Type B pancreatic cell (in vitro differentiated cells): Measurements from ENCODE around the gene CELF4. TPM values are rescaled to one million over a fixed set of nuclear protein-coding genes. Genes with fewer than 3 reads are reported as not detected.

Experiments used
- DNase-seq: peaks from one replicate; pipeline ENCODE4 v3.0.0; 2021; ENCODE audit warnings: mixed read lengths; ENCODE audit not compliant: unreplicated experiment; ENCODE audit errors: extremely low spot score
- H3K27ac Mint-ChIP-seq: 2 replicates; pipeline ENCODE4 v1.8.0; 2021; ENCODE audit warnings: mild to moderate bottlenecking, mixed read lengths
- H3K27me3 Mint-ChIP-seq: 2 replicates; pipeline ENCODE4 v1.8.0; 2021; ENCODE audit warnings: mixed read lengths
- H3K36me3 Mint-ChIP-seq: 2 replicates; pipeline ENCODE4 v1.8.0; 2021; ENCODE audit warnings: mixed read lengths
- H3K4me1 Mint-ChIP-seq: one replicate; pipeline ENCODE4 v1.8.0; 2021; ENCODE audit warnings: mixed read lengths; ENCODE audit not compliant: unreplicated experiment
- H3K4me3 Mint-ChIP-seq: 2 replicates; pipeline ENCODE4 v1.8.0; 2021; ENCODE audit warnings: mild to moderate bottlenecking, mixed read lengths
- H3K9me3 Mint-ChIP-seq: 2 replicates; pipeline ENCODE4 v1.8.0; 2021; ENCODE audit warnings: mixed read lengths
- total RNA-seq: library from RNA; stranded (reverse); gene quantifications from 2 replicates; pipeline ENCODE4 v1.2.1, GENCODE V29; 2021; ENCODE audit warnings: low replicate concordance
- TF ChIP-seq, protein P1 (sequence below): fragments of 200-600 bp; sonication (generic); conservative IDR thresholded peaks from 2 replicates; pipeline ENCODE4 v1.5.0; 2021; ENCODE audit warnings: antibody characterized with exemption, mild to moderate bottlenecking

The CELF4 gene
- total RNA-seq, 1 donor from 2014 or later = 9.2 TPM

DNA sequence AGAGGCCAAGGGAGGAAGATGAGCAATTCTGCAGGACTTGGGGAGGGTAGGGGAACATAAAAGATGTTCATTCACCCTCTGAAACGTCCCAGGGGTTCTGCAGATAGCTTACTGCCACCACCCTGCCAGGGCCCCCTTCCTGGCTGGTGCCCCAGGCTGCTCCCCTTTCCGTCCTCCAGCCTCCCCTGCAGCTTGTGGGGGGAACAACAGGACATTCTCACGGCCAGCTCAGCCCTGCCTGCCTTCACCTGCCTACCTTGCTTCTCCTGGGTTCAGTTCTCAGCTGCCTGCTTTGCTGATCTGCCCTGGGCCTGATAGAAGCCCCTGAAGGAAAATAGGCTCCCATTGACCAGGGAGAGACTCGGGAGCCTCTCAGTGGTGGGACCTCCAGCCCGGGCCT, 251.1 kb downstream of the CELF4 start:
- Mint-ChIP-seq H3K4me1 (peaks cover 14% of the 10 kb centered on the region), H3K4me3 (no peak overlapping the region), H3K36me3 (no peaks in the 10 kb centered on the region), H3K27me3 (no peaks in the 10 kb centered on the region), H3K9me3 (no peaks in the 10 kb centered on the region), H3K27ac (no peak overlapping the region)
- TF ChIP-seq, protein P1, sequence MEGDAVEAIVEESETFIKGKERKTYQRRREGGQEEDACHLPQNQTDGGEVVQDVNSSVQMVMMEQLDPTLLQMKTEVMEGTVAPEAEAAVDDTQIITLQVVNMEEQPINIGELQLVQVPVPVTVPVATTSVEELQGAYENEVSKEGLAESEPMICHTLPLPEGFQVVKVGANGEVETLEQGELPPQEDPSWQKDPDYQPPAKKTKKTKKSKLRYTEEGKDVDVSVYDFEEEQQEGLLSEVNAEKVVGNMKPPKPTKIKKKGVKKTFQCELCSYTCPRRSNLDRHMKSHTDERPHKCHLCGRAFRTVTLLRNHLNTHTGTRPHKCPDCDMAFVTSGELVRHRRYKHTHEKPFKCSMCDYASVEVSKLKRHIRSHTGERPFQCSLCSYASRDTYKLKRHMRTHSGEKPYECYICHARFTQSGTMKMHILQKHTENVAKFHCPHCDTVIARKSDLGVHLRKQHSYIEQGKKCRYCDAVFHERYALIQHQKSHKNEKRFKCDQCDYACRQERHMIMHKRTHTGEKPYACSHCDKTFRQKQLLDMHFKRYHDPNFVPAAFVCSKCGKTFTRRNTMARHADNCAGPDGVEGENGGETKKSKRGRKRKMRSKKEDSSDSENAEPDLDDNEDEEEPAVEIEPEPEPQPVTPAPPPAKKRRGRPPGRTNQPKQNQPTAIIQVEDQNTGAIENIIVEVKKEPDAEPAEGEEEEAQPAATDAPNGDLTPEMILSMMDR = no peak
- no peak for DNase-seq

DNA sequence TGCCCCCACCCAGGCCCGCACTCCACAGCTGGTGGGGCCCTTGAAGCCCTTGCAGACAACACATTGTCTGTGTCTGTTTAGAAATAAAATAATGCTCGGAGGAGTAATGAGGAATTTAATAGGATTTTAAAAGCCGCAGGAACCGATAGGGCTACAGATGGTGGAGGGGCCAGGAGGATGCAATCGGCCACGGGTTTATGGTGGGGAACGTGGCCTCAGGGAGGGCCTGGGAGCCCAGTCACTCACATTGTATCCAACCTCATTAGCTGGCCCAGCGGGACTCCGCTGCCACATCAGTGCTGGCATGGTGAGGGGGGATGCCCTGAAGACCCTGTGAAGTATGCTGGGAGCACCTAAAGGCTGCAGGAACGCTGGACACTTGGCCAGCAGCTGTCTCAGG, 252.0 kb downstream of the CELF4 start:
- Mint-ChIP-seq H3K27me3 (no peaks in the 10 kb centered on the region), H3K4me3 (no peak overlapping the region), H3K9me3 (no peaks in the 10 kb centered on the region)

DNA sequence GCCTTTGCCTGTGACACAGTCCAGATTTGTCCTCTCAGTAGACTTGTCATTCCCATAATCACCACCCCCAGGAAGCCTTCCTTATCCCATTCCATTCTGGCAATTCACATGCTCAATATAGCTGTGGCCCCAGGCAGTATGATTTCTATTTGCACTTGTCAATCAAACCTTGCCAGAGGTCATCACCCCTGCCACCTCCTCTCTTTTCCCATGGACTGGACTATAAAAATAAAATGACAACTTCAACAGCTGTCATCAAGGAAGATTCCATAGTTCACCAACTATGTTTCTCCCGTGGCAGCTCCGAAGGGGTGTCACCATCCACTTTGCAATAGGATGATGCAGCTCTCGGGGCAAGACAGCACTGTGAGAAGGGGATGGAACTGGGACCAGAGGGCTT, 255.7 kb downstream of the CELF4 start:
- H3K9me3 Mint-ChIP-seq = no peaks in the 10 kb centered on the region
- H3K4me1 Mint-ChIP-seq = peaks cover 10% of the 10 kb centered on the region
- H3K27me3 Mint-ChIP-seq = no peaks in the 10 kb centered on the region
- H3K4me3 Mint-ChIP-seq = no peak overlapping the region
- no peak overlapping the region for H3K27ac Mint-ChIP-seq
- no peak for DNase-seq
- TF ChIP-seq, protein P1 = no peak
- H3K36me3 Mint-ChIP-seq = no peaks in the 10 kb centered on the region

More for the DNA sequence above, 252.0 kb downstream of the CELF4 start:
- TF ChIP-seq, protein P1 = no peak
- Mint-ChIP-seq H3K36me3 (no peaks in the 10 kb centered on the region), H3K4me1 (peaks cover 14% of the 10 kb centered on the region), H3K27ac (no peak overlapping the region)
- no peak for DNase-seq

DNA sequence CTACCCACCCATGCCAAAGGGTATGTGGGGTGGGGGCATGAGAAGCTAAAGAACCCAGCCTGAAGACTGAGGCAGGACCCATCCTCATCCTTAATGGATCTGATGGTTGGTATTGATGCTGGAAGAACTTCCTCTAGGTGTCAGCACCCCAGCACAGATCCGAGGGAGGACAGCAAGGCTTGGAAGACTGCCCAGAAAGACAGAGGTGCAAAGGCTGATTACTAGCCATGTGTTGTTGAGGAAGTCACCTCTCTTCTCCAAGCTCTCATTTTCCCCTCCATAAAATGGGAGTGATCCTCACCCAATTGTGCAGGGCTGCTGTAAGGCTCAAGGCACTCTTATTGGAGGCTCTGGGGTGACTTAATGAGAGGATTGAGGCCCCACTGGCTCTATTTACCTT, 256.5 kb downstream of the CELF4 start:
- H3K36me3 Mint-ChIP-seq = no peaks in the 10 kb centered on the region
- H3K4me1 Mint-ChIP-seq = peaks cover 12% of the 10 kb centered on the region
- no peak overlapping the region for H3K4me3 Mint-ChIP-seq
- H3K27me3 Mint-ChIP-seq = no peaks in the 10 kb centered on the region
- H3K9me3 Mint-ChIP-seq = no peaks in the 10 kb centered on the region
- no peak for DNase-seq
- TF ChIP-seq, protein P1 = no peak
- no peak overlapping the region for H3K27ac Mint-ChIP-seq

DNA sequence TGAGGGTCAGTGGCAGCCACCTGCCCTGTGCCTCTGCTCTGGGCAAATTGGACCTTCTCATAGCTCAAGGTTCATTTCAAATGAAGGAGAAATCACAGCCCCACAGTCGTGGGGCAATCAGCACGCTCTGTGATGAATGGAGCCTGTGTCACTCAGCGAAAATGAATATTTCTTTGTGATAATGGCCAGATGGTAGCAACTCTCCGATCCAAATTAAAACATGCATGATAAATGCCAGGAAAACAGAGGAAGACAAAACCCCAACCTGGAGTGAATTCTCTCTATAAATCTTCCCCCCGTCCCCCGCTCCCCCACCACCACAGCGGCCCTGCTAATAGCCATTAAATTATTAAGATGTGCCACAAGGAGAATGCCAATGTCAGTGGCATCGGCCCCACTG, 258.4 kb downstream of the CELF4 start:
- Mint-ChIP-seq H3K36me3 (no peaks in the 10 kb centered on the region), H3K27ac (no peak overlapping the region), H3K4me1 (peaks cover 20% of the 10 kb centered on the region), H3K27me3 (no peaks in the 10 kb centered on the region), H3K4me3 (no peak overlapping the region), H3K9me3 (no peaks in the 10 kb centered on the region)
- no peak for DNase-seq
- TF ChIP-seq, protein P1 = no peak

DNA sequence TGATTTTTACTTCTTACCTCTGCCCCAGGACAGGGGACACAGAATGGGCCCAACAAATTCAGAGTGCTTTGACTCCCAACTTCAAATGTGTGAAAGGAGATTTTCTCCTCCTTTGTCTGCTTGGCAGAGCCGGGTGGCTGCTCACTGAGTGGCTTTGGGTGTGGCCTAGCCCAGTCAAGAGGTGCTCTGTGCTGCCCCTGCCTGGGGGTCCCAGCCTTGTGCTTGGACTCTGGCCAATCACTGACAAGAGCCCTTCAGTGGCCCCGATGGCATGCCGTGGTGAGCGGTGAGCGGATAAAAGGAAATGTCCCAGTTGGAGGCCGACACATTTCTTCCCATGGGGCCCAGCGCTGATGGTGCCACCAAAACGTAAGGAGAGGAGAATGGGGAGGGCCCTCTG, 259.2 kb downstream of the CELF4 start:
- H3K4me3 Mint-ChIP-seq = no peak overlapping the region
- TF ChIP-seq, protein P1 = no peak
- no peaks in the 10 kb centered on the region for H3K36me3 Mint-ChIP-seq
- peaks cover 20% of the 10 kb centered on the region for H3K4me1 Mint-ChIP-seq
- DNase-seq = no peak
- no peaks in the 10 kb centered on the region for H3K27me3 Mint-ChIP-seq
- H3K27ac Mint-ChIP-seq = no peak overlapping the region
- H3K9me3 Mint-ChIP-seq = no peaks in the 10 kb centered on the region
